K562 (cell line): Measurements from ENCODE around the gene GIPC3. TPM values are rescaled to one million over a fixed set of nuclear protein-coding genes. Genes with fewer than 3 reads are reported as not detected.

Experiments
- ATAC-seq: fragments of 200-7000 bp; cut with Tn5 transposase; 3 replicates; pipeline ENCODE4 v1.9.1; 2020; ENCODE audit warnings: moderate library complexity
- BruUV-seq: library from RNA; stranded (reverse); fragments of 400-500 nt; replicated peaks from 2 replicates; lab custom pipeline; 2021; lab: Mats Ljungman, UMichigan
- CTCF ChIA-PET: fragments of 300-600 bp; formaldehyde crosslinking; extraction: SDS; loops from one replicate; lab custom pipeline; 2021; ENCODE audit warnings: low intra/inter-chr PET ratio; lab: Yijun Ruan, JAX
- POLR2A ChIA-PET: fragments of 300-600, 350-650 bp; sonication (Branson Sonifier 250); formaldehyde crosslinking; extraction: SDS; loops from one replicate; lab custom pipeline; 2021; ENCODE audit warnings: antibody characterized with exemption, inconsistent platforms; lab: Yijun Ruan, JAX
- DNase-seq, 4 experiments: peaks; one replicate each; pipeline versions ENCODE4 v3.0.0 to v3.0.0-alpha.2; 2011 to 2018; ENCODE audit warnings: low spot score in 3 of 4, mixed read lengths in 3 of 4; ENCODE audit errors: extremely low read depth in 1 of 4
- FAIRE-seq: peaks from 2 replicates; lab custom pipeline; 2011; peaks lifted over from hg19 to GRCh38; lab: Jason Lieb, UNC
- H2AFZ ChIP-seq: 2 replicates; pipeline ENCODE4 v1.6.0; 2011; ENCODE audit warnings: low read depth, low read length, control low read depth, inconsistent platforms
- H3K27ac ChIP-seq: fragments of 200-600 bp; 3 replicates; pipeline ENCODE4 v1.8.0; 2011; ENCODE audit warnings: low read depth, mild to moderate bottlenecking, control low read depth, inconsistent platforms, low read length, moderate library complexity, mixed read lengths; ENCODE audit errors: extremely low read depth
- H3K27me3 ChIP-seq, 2 experiments: fragments of 300-600 bp in 1 of 2; 2 replicates in 1 of 2; 3 replicates in 1 of 2; pipeline versions ENCODE4 v1.6.0 to v1.8.0; 2011; ENCODE audit warnings: inconsistent platforms in 2 of 2, low read length in 2 of 2, mild to moderate bottlenecking in 1 of 2, mixed read lengths in 1 of 2, moderate library complexity in 1 of 2; ENCODE audit not compliant: control insufficient read depth in 2 of 2, insufficient read depth in 2 of 2
- H3K36me3 ChIP-seq: fragments of 300-600 bp; 3 replicates; pipeline ENCODE4 v1.8.0; 2011; ENCODE audit warnings: mild to moderate bottlenecking, low read length, inconsistent platforms; ENCODE audit not compliant: control insufficient read depth, insufficient read depth
- H3K4me1 ChIP-seq, 2 experiments: fragments of 200-600 bp in 1 of 2; replicated peaks in 1 of 2; 2 replicates in 1 of 2; 3 replicates in 1 of 2; pipeline versions ENCODE4 v1.5.1 to v1.8.0; 2011; ENCODE audit warnings: inconsistent platforms in 2 of 2, low read length in 2 of 2, mild to moderate bottlenecking in 1 of 2, mixed read lengths in 1 of 2, moderate library complexity in 1 of 2; ENCODE audit not compliant: control insufficient read depth in 2 of 2, insufficient read depth in 2 of 2
- H3K4me2 ChIP-seq: 2 replicates; pipeline ENCODE4 v1.6.1; 2011; ENCODE audit warnings: low read length, control low read depth, inconsistent platforms, mixed read lengths; ENCODE audit not compliant: insufficient read depth
- H3K4me3 ChIP-seq: fragments of 200-600 bp; sonication (generic), shearing (Covaris generic); 2 replicates; pipeline ENCODE4 v1.5.1; 2016; ENCODE audit warnings: control low read depth, inconsistent platforms
- H3K79me2 ChIP-seq: fragments of 200-600 bp; 3 replicates; pipeline ENCODE4 v1.8.0; 2011; ENCODE audit warnings: low read length, inconsistent platforms; ENCODE audit not compliant: control insufficient read depth, insufficient read depth
- H3K9ac ChIP-seq, 2 experiments: 2 replicates each; pipeline versions ENCODE4 v1.6.0 to v1.6.1; 2011; ENCODE audit warnings: low read depth in 2 of 2, low read length in 2 of 2, control low read depth in 1 of 2, inconsistent platforms in 1 of 2, mild to moderate bottlenecking in 1 of 2, mixed read lengths in 1 of 2; ENCODE audit not compliant: insufficient read depth in 1 of 2
- H3K9me1 ChIP-seq: one replicate; pipeline ENCODE4 v1.6.0; 2011; ENCODE audit warnings: inconsistent platforms, mild to moderate bottlenecking, low read length, moderate library complexity; ENCODE audit not compliant: control insufficient read depth, insufficient read depth
- H3K9me3 ChIP-seq: replicated peaks from 2 replicates; pipeline ENCODE4 v1.5.1; 2011; ENCODE audit warnings: low read depth, low read length, inconsistent platforms; ENCODE audit not compliant: control insufficient read depth, insufficient read depth
- H4K20me1 ChIP-seq: replicated peaks from 2 replicates; pipeline ENCODE4 v1.6.1; 2011; ENCODE audit warnings: low read length, inconsistent platforms, mixed read lengths; ENCODE audit not compliant: control insufficient read depth, insufficient read depth
- ADNP ChIP-seq: fragments of 200-800 bp; sonication (Bioruptor generic); IDR thresholded peaks from 2 replicates; pipeline ENCODE4 v1.6.1; 2016; ENCODE audit warnings: missing genetic modification characterization, missing compliant biosample characterization
- BCOR ChIP-seq: fragments of 450-650 bp; IDR thresholded peaks from 2 replicates; pipeline ENCODE4 v1.6.1; 2016
- KDM1A ChIP-seq, 2 experiments: fragments of 450-650 bp; IDR thresholded peaks; 2 replicates each; pipeline ENCODE4 v1.6.1; 2016; ENCODE audit warnings: mild to moderate bottlenecking in 2 of 2
- RBM25 ChIP-seq: fragments of 200-400 bp; formaldehyde crosslinking; IDR thresholded peaks from 2 replicates; pipeline ENCODE4 v1.6.1; 2018; ENCODE audit warnings: low read length, low read depth, moderate library complexity; ENCODE audit not compliant: severe bottlenecking
- ZNF41 ChIP-seq: fragments of 250-450 bp; sonication (Bioruptor Pico); conservative IDR thresholded peaks from 2 replicates; pipeline ENCODE4 v1.4.0; 2020; ENCODE audit warnings: mild to moderate bottlenecking
- WGBS: fragments of 100-300 bp; shearing (Covaris generic); methylation state at CpG from one replicate; pipeline ENCODE4 v1.1.6; 2016; ENCODE audit warnings: low coverage, mixed read lengths; ENCODE audit not compliant: insufficient coverage; ENCODE audit errors: missing lambda C conversion rate; 5-methylcytosine and 5-hydroxymethylcytosine counted together
- in situ Hi-C: fragments of 300-500 bp; cut with MboI; formaldehyde crosslinking; loops from 4 replicates; pipeline ENCODE4 v1.15.0; 2018; ENCODE audit warnings: inconsistent platforms, mixed read lengths
- intact Hi-C: fragments of 100-400 bp; cut with micrococcal nuclease; formaldehyde crosslinking; loops from 2 replicates; pipeline ENCODE4 v1.14.2; 2022
- polyA plus RNA-seq, 8 experiments: library from polyadenylated mRNA; depleted of rRNA in 4 of 8; stranded (reverse) in 5 of 8; unstranded in 3 of 8; fragments of >200 nt; fragmentation: Nextera tagmentation in 2 of 8; fragmentation: Illumina TruSeq in 1 of 8; extraction: Ambion mirVana in 2 of 8; extraction: Trizol in 1 of 8; gene quantifications; 2 replicates each; pipeline versions ENCODE4 v1.2.1 to v1.2.3, GENCODE V29; 2011 to 2014; ENCODE audit warnings: inconsistent platforms in 1 of 8, missing spikeins in 1 of 8
- total RNA-seq, 7 experiments: library from RNA; depleted of rRNA in 6 of 7; stranded (reverse); fragments of >200 nt in 6 of 7; fragmentation: Illumina TruSeq in 2 of 7; extraction: Trizol in 2 of 7; gene quantifications; 2 replicates each; pipeline versions ENCODE4 v1.2.1 to v1.2.3, GENCODE V29; 2011 to 2021; ENCODE audit warnings: low replicate concordance in 1 of 7
- TF ChIP-seq, protein P1 (sequence below): sonication (generic); formaldehyde crosslinking; IDR thresholded peaks from 2 replicates; pipeline ENCODE4 v1.8.1; 2023; ENCODE audit warnings: mild to moderate bottlenecking, missing genetic modification reagents

GIPC3 gene
- total and polyA plus RNA-seq, 9 of the 15 experiments (the other 6 are each of a cell fraction or from before 2014, with no cell fraction given), result 0.03 to 3.6 (median 1.5) TPM; not detected in 1

DNA sequence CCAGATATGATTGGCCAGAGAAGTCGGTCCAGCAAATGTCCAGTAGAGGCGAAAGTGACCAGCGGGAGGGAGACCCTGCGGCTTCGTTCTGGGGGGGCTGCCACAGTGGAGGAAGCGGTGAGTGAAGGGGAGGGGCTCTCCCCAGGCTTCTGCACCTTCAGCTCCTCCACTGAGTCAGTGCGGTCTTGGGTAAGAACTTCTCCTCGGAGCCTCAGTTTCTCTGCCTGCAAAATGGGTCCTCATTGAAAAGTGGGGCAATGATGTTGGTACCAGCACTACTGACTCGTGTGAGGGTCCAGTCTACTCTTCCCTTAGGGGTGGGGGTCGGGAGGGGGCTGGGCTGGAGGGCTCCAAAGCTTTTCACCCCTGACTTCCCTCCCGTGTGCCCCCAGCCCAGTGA, 4.2 kb downstream of the GIPC3 start:
- H3K27ac ChIP-seq, result no peak overlapping the region
- DNase-seq, result no peak
- H3K79me2 ChIP-seq, result no peaks in the 10 kb centered on the region
- no peaks in the 10 kb centered on the region for H3K27me3 ChIP-seq
- CTCF ChIA-PET, result no interaction called here
- no TSS peak for BruUV-seq
- peaks cover 14% of the 10 kb centered on the region for H3K9me3 ChIP-seq
- H3K9me1 ChIP-seq, result no peaks in the 10 kb centered on the region
- TF ChIP-seq KDM1A (IDR thresholded peaks at IDR 0.05) (peak in 1 of 2 experiments; percentile 43; a peak in 1 of 4 replicates), ADNP (0 out of 2 replicates have a peak, but pooled peaks have one; percentile 50), BCOR (peak; percentile 67; the same call in 1 of the 2 replicates), RBM25 (peak; percentile 63), ZNF41 (CRISPR knock-in tag) (no peak)
- TF ChIP-seq, protein P1, sequence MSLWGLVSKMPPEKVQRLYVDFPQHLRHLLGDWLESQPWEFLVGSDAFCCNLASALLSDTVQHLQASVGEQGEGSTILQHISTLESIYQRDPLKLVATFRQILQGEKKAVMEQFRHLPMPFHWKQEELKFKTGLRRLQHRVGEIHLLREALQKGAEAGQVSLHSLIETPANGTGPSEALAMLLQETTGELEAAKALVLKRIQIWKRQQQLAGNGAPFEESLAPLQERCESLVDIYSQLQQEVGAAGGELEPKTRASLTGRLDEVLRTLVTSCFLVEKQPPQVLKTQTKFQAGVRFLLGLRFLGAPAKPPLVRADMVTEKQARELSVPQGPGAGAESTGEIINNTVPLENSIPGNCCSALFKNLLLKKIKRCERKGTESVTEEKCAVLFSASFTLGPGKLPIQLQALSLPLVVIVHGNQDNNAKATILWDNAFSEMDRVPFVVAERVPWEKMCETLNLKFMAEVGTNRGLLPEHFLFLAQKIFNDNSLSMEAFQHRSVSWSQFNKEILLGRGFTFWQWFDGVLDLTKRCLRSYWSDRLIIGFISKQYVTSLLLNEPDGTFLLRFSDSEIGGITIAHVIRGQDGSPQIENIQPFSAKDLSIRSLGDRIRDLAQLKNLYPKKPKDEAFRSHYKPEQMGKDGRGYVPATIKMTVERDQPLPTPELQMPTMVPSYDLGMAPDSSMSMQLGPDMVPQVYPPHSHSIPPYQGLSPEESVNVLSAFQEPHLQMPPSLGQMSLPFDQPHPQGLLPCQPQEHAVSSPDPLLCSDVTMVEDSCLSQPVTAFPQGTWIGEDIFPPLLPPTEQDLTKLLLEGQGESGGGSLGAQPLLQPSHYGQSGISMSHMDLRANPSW (CRISPR knock-in tag), result no peak
- TF ChIP-seq, all 486 proteins: peak for 4
- peaks cover 2% of the 10 kb centered on the region; the same call in 1 of the 3 replicates for H3K36me3 ChIP-seq
- no peak overlapping the region for H3K9ac ChIP-seq
- no peak overlapping the region for H3K4me2 ChIP-seq
- in situ Hi-C loops (no loop called here), intact Hi-C loops (no loop called here)
- 69% methylated on average over 10 of the region's 11 CpGs for WGBS
- peaks cover 0 to 30% of the 10 kb centered on the region in 2 experiments; a peak in 2 of 5 replicates for H3K4me1 ChIP-seq
- ATAC-seq (no peak), FAIRE-seq (no peak)
- H4K20me1 ChIP-seq, result no peaks in the 10 kb centered on the region
- POLR2A ChIA-PET, result interaction anchor here (0.9 kb wide), 1 partner anchor 69 kb away, joined by 4 read pairs; no protein-coding TSS in a partner anchor
- no peak overlapping the region for H2AFZ ChIP-seq
- no peak overlapping the region for H3K4me3 ChIP-seq
